Gastrocnemius medialis (tissue), 4 donors: ENCODE measurements around the gene EYS. TPM values are rescaled to one million over a fixed set of nuclear protein-coding genes. Genes with fewer than 3 reads are reported as not detected.

Experiments
- ATAC-seq, 2 donors: fragments of 150-250 bp; one replicate each; pipeline ENCODE4 v1.9.1; 2016
- DNase-seq, 2 donors: peaks; one replicate each; pipeline ENCODE4 v3.0.0-alpha.2; 2019
- H3K27ac ChIP-seq, 4 donors: fragments of 200-600 bp; sonication (generic); 1 replicate in 1 of 4; 2 replicates in 3 of 4; pipeline ENCODE4 v1.5.1; 2016 to 2018; ENCODE audit warnings: mild to moderate bottlenecking in 2 of 4, moderate library complexity in 1 of 4
- H3K27me3 ChIP-seq, 3 donors: fragments of 200-600 bp; sonication (generic) in 2 of 3; 1 replicate in 1 of 3; 2 replicates in 2 of 3; pipeline versions ENCODE4 v1.5.1 to v1.6.0; 2016 to 2019; ENCODE audit warnings: mild to moderate bottlenecking in 1 of 3, moderate library complexity in 1 of 3
- H3K36me3 ChIP-seq, 2 donors: fragments of 200-600 bp; sonication (generic) in 1 of 2; one replicate each; pipeline ENCODE4 v1.5.1; 2017 to 2018
- H3K4me1 ChIP-seq, 2 donors: fragments of 200-600 bp; sonication (generic) in 1 of 2; one replicate each; pipeline ENCODE4 v1.5.1; 2016 to 2017; ENCODE audit warnings: mild to moderate bottlenecking in 2 of 2
- H3K4me3 ChIP-seq, 4 donors: fragments of 200-600 bp; sonication (generic) in 3 of 4; 1 replicate in 1 of 4; 2 replicates in 3 of 4; pipeline ENCODE4 v1.5.1; 2016 to 2019; ENCODE audit warnings: mild to moderate bottlenecking in 2 of 4
- H3K9me3 ChIP-seq, 3 donors: fragments of 200-600 bp; sonication (generic) in 2 of 3; 1 replicate in 1 of 3; 2 replicates in 2 of 3; pipeline ENCODE4 v1.5.1; 2016 to 2019
- POLR2A ChIP-seq, 2 donors: fragments of 450-650 bp; IDR thresholded peaks; one replicate each; pipeline ENCODE4 v1.6.1; 2017; ENCODE audit warnings: antibody characterized with exemption in 2 of 2, mild to moderate bottlenecking in 2 of 2, moderate library complexity in 2 of 2
- in situ Hi-C, 4 donors: fragments of 200-750 bp; cut with MboI; loops; one replicate each; pipeline versions ENCODE4 v1.15.0 to v1.8.0; 2017; ENCODE audit warnings: low sequenced_read_pairs in 4 of 4
- intact Hi-C: fragments of 100-400 bp; cut with DNase I; formaldehyde crosslinking; loops from one replicate; pipeline ENCODE4 v1.15.1; 2023; ENCODE audit warnings: low total_unique reads
- total RNA-seq, 4 donors: library from RNA; depleted of rRNA; stranded (reverse); fragments of >200 nt; gene quantifications; one replicate each; pipeline versions ENCODE4 v1.1.0 to v1.2.3, GENCODE V29; 2016
- TF ChIP-seq, protein P1 (sequence below), 5 experiments: fragments of 450-650 bp in 3 of 5; fragments of 200-600 bp in 2 of 5; sonication (generic) in 2 of 5; IDR thresholded peaks in 4 of 5; conservative IDR thresholded peaks in 1 of 5; 1 replicate in 4 of 5; 2 replicates in 1 of 5; pipeline ENCODE4 v1.5.1; 2016 to 2019; ENCODE audit warnings: antibody characterized with exemption in 5 of 5, mild to moderate bottlenecking in 3 of 5, moderate library complexity in 3 of 5

Gene EYS
- total RNA-seq, 4 donors from 2014 or later = 0.20 TPM; not detected in 3

DNA sequence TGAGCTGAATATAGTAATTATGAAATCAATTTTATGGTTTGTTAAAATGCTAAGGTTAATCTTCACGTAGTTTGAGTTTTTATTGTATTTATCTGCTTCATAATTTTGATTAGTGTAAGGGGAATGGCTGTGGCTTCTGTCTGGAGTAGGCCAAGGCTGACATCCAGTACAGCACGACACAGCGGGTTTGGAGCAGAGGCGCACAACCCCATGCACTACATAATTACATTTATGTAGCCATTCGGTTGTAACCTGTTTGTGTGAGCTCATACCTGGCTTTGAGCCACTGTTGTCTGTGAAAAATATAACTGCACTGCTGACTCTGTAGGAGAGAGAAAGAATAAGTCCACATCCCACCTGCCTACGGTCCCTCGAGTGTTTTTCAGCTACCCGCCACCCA is 615.5 kb downstream of the EYS start:
- H3K27ac ChIP-seq = no peak overlapping the region
- TF ChIP-seq POLR2A (IDR thresholded peaks at IDR 0.05) = no peak
- TF ChIP-seq, protein P1, sequence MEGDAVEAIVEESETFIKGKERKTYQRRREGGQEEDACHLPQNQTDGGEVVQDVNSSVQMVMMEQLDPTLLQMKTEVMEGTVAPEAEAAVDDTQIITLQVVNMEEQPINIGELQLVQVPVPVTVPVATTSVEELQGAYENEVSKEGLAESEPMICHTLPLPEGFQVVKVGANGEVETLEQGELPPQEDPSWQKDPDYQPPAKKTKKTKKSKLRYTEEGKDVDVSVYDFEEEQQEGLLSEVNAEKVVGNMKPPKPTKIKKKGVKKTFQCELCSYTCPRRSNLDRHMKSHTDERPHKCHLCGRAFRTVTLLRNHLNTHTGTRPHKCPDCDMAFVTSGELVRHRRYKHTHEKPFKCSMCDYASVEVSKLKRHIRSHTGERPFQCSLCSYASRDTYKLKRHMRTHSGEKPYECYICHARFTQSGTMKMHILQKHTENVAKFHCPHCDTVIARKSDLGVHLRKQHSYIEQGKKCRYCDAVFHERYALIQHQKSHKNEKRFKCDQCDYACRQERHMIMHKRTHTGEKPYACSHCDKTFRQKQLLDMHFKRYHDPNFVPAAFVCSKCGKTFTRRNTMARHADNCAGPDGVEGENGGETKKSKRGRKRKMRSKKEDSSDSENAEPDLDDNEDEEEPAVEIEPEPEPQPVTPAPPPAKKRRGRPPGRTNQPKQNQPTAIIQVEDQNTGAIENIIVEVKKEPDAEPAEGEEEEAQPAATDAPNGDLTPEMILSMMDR (IDR thresholded peaks at IDR 0.05 in 4 of 5, conservative IDR thresholded peaks at IDR 0.05 in 1 of 5) = no peak
- DNase-seq (no peak), ATAC-seq (no peak)
- H3K4me1 ChIP-seq = no peaks in the 10 kb centered on the region
- in situ Hi-C loops = no loop called here
- H3K9me3 ChIP-seq = no peaks in the 10 kb centered on the region
- intact Hi-C loops = no loop called here
- H3K36me3 ChIP-seq = no peaks in the 10 kb centered on the region
- no peak overlapping the region for H3K4me3 ChIP-seq
- no peaks in the 10 kb centered on the region for H3K27me3 ChIP-seq

DNA sequence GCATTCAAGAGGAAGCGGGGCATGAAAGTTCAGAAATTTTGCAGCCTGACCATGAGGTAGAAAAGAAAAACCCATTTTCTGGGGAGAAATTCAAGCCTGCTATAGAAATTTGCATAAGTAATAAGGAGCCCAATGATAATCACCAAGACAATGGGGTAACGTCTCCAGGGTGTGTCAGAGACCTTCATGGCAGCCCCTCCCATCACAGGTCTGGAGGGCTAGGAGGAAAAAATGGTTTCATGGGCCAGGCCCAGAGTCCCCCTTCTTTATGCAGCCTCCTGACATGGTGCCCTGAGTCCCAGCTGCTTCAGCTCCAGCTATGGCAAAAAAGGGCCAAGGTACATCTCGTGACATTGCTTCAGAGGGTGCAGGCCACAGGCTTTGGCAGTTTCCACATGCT is 618.5 kb downstream of the EYS start:
- H3K27me3 ChIP-seq = no peaks in the 10 kb centered on the region
- no peaks in the 10 kb centered on the region for H3K4me1 ChIP-seq
- intact Hi-C loops (no loop called here), in situ Hi-C loops (no loop called here)
- H3K9me3 ChIP-seq = no peaks in the 10 kb centered on the region
- H3K4me3 ChIP-seq = no peak overlapping the region
- TF ChIP-seq POLR2A (IDR thresholded peaks at IDR 0.05) = no peak
- TF ChIP-seq, protein P1 (IDR thresholded peaks at IDR 0.05 in 4 of 5, conservative IDR thresholded peaks at IDR 0.05 in 1 of 5) = no peak
- H3K27ac ChIP-seq = no peak overlapping the region
- no peaks in the 10 kb centered on the region for H3K36me3 ChIP-seq
- DNase-seq = no peak
- ATAC-seq = no peak

DNA sequence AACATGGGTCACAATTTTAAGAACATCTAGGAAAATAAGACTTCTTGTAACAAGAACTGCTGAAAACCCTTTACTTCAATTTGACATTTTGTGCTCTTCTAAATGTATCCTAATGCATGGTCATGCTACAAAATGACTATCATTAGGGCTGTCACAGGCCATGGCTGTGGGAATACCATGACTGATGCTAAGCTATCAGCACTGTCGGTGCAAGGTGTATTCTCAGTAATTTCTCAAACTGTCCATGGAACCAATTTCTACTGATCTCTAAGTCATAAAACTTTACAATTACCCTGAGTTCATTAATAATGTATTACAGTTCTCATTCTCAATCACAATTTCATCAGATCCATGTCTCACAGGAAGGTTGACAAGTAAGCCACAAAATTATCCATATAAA is 625.3 kb downstream of the EYS start:
- in situ Hi-C loops = no loop called here
- ATAC-seq = no peak
- Histone ChIP-seq H3K27me3 (no peaks in the 10 kb centered on the region), H3K9me3 (no peaks in the 10 kb centered on the region), H3K4me3 (no peak overlapping the region), H3K4me1 (no peaks in the 10 kb centered on the region), H3K27ac (no peak overlapping the region), H3K36me3 (no peaks in the 10 kb centered on the region)
- TF ChIP-seq POLR2A (IDR thresholded peaks at IDR 0.05) = no peak
- TF ChIP-seq, protein P1 (IDR thresholded peaks at IDR 0.05 in 4 of 5, conservative IDR thresholded peaks at IDR 0.05 in 1 of 5) = no peak
- intact Hi-C loops = no loop called here
- no peak for DNase-seq

DNA sequence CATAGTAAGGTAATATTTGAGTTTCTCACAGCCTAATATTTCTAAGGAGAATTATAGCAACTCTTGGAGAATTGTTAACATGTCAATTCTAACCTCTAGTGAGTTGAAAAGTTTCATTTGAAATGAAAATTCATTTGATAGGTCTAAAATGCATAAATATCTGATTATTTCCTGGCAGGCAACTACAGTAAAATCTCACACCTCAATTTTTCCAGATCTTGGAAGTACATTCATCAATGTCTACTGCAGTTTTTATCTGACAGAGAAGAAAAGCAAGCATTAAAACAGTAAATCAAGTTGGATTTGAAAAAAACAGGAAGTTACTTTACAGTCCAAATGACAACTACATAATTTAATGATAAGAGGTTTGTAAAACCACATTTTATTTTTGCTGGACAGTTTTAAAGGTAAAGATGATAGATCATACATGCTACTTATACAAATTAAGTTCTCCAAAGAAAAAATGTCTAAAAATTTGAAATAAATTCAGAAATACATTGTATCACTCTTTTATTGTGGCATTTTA is 631.3 kb downstream of the EYS start:
- no peaks in the 10 kb centered on the region for H3K36me3 ChIP-seq
- DNase-seq = no peak
- in situ Hi-C loops = no loop called here
- H3K4me1 ChIP-seq = no peaks in the 10 kb centered on the region
- H3K27ac ChIP-seq = no peak overlapping the region
- H3K27me3 ChIP-seq = no peaks in the 10 kb centered on the region
- H3K9me3 ChIP-seq = no peaks in the 10 kb centered on the region
- no peak for TF ChIP-seq POLR2A (IDR thresholded peaks at IDR 0.05)
- TF ChIP-seq, protein P1 (IDR thresholded peaks at IDR 0.05 in 4 of 5, conservative IDR thresholded peaks at IDR 0.05 in 1 of 5) = no peak
- no peak overlapping the region for H3K4me3 ChIP-seq
- no peak for ATAC-seq
- intact Hi-C loops = no loop called here

DNA sequence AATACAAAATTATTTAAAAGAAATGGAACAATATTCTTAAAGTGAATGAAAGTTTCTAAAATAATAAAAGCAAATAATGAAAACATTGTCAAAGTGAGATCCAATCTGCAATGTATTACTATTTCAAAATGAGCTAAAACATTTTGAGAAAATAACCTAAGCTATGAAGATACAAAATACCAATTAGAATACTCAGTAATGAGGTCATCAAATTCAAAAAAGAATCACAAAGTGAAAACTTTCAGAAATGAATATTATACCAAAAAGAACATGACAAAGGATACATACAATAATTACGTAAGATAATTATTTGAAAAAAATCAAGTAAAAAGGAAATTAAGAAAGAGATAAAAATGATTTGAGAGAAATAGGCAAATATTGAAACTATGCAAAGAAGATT is 634.5 kb downstream of the EYS start:
- Histone ChIP-seq H3K27me3 (no peaks in the 10 kb centered on the region), H3K4me1 (no peaks in the 10 kb centered on the region), H3K27ac (no peak overlapping the region), H3K36me3 (no peaks in the 10 kb centered on the region), H3K4me3 (no peak overlapping the region), H3K9me3 (no peaks in the 10 kb centered on the region)
- DNase-seq (no peak), ATAC-seq (no peak)
- in situ Hi-C loops = no loop called here
- TF ChIP-seq, protein P1 (IDR thresholded peaks at IDR 0.05 in 4 of 5, conservative IDR thresholded peaks at IDR 0.05 in 1 of 5) = no peak
- TF ChIP-seq POLR2A (IDR thresholded peaks at IDR 0.05) = no peak
- intact Hi-C loops = no loop called here
